ENCODE results near the gene OR4E2. TPM values are rescaled to one million over a fixed set of nuclear protein-coding genes. Genes with fewer than 3 reads are reported as not detected.
"Not testable (repeated sequence)": the region's sequence is repeated elsewhere in the genome, so short reads cannot be mapped to it uniquely, and the experiment has no call there.

The OR4E2 gene
- not detected in 2 replicates for total RNA-seq

DNA sequence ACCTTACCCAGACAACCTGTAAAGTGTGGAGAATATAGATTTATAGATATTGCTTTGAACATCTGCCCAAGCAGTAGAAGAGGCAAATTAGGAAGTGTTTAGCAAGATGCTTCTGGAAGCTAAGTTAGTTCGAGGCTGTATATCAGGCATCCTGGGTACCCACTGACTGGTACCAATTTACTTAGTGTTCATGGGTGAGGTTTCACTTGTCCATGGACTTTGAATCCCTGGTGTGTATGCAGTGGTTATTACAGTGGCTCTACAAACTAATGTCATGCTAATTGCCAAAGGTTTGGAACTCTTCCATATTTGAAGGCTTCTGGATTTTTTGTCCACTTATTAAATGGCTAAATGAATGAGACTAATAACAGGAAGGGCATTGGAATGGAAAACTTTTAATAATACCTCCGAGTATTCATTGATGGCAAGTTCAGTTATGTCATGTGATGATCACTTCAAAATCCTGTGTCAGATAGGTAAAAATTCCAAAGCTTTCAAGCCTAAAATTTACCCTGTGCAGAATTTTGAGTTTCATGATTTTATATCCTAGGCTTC is at the start of gene OR4E2:
OR4E2 (plus strand) TSS at position 505 of the 555 bp plus-strand sequence. CDS start 11,248 bp downstream, outside the sequence.
- Histone ChIP-seq H3K4me3 (ENCODE audit: low read depth, low read length) (no peak within 1 kb of the TSS), H3K36me3 (ENCODE audit: control insufficient read depth, insufficient read depth, low read length) (no peaks in the 10 kb centered on the region)
- FAIRE-seq, result no peak

DNA sequence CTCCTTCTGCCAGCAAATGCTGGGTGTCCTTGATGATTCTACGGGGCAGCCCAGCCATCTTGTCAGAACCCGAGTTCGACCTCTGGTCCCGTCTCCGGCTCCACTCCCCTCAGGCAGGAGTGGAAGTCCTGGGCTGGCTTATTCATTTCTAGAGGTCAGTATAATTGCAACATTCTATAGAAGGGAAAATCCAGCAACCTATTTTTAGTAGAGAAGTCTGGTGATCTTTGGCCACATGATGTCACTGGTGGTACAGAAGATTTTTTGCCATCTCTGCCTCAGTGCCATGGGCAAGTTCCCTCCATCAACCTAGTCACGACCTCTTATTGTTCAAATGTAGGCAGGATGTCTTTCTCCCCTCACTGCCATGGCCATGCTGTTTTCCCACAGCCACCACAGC is 41.3 kb upstream of the OR4E2 start:
- TF ChIP-seq CTCF (IDR thresholded peaks at IDR 0.05; ENCODE audit: insufficient read depth, low read length, severe bottlenecking), result no peak
- Histone ChIP-seq H3K4me3 (ENCODE audit: low read depth, low read length) (no peak overlapping the region), H3K27me3 (ENCODE audit: control insufficient read depth, insufficient read depth, low read length) (no peaks in the 10 kb centered on the region), H3K36me3 (ENCODE audit: control insufficient read depth, insufficient read depth, low read length) (no peaks in the 10 kb centered on the region)
- FAIRE-seq (no peak), DNase-seq (ENCODE audit: low read depth) (no peak)

More for the DNA sequence above, at the start of gene OR4E2:
- H3K27me3 ChIP-seq (ENCODE audit: control insufficient read depth, insufficient read depth, low read length), result no peaks in the 10 kb centered on the region
- no peak for DNase-seq (ENCODE audit: low read depth)
- no peak for TF ChIP-seq CTCF (IDR thresholded peaks at IDR 0.05; ENCODE audit: insufficient read depth, low read length, severe bottlenecking)

- no peak for TF ChIP-seq CTCF (IDR thresholded peaks at IDR 0.05; ENCODE audit: insufficient read depth, low read length, severe bottlenecking)
- no peak for FAIRE-seq
- H3K36me3 ChIP-seq (ENCODE audit: control insufficient read depth, insufficient read depth, low read length), result no peaks in the 10 kb centered on the region
These were observed 39.4 kb upstream of the OR4E2 start for GRCh38 chr14:21614240-21614639.

GRCh38 chr14:21617614-21618013 is 36.0 kb upstream of the OR4E2 start:
- TF ChIP-seq CTCF (IDR thresholded peaks at IDR 0.05; ENCODE audit: insufficient read depth, low read length, severe bottlenecking), result no peak
- Histone ChIP-seq H3K36me3 (ENCODE audit: control insufficient read depth, insufficient read depth, low read length) (no peaks in the 10 kb centered on the region), H3K4me3 (ENCODE audit: low read depth, low read length) (no peak overlapping the region), H3K27me3 (ENCODE audit: control insufficient read depth, insufficient read depth, low read length) (no peaks in the 10 kb centered on the region)
- FAIRE-seq, result no peak
- no peak for DNase-seq (ENCODE audit: low read depth)

More at GRCh38 chr14:21614240-21614639, 39.4 kb upstream of the OR4E2 start:
- H3K27me3 ChIP-seq (ENCODE audit: control insufficient read depth, insufficient read depth, low read length), result no peaks in the 10 kb centered on the region
- no peak overlapping the region for H3K4me3 ChIP-seq (ENCODE audit: low read depth, low read length)
- DNase-seq (ENCODE audit: low read depth), result no peak

GRCh38 chr14:21626491-21627230 is 27.0 kb upstream of the OR4E2 start:
- peak; percentile 47 for DNase-seq (ENCODE audit: low read depth)
- FAIRE-seq, result no peak
- H3K27me3 ChIP-seq (ENCODE audit: control insufficient read depth, insufficient read depth, low read length), result no peaks in the 10 kb centered on the region
- no peaks in the 10 kb centered on the region for H3K36me3 ChIP-seq (ENCODE audit: control insufficient read depth, insufficient read depth, low read length)
- no peak for TF ChIP-seq CTCF (IDR thresholded peaks at IDR 0.05; ENCODE audit: insufficient read depth, low read length, severe bottlenecking)
- no peak overlapping the region for H3K4me3 ChIP-seq (ENCODE audit: low read depth, low read length)

GRCh38 chr14:21630503-21630902 is 23.1 kb upstream of the OR4E2 start:
- H3K27me3 ChIP-seq (ENCODE audit: control insufficient read depth, insufficient read depth, low read length); H3K4me3 ChIP-seq (ENCODE audit: low read depth, low read length); DNase-seq (ENCODE audit: low read depth); H3K36me3 ChIP-seq (ENCODE audit: control insufficient read depth, insufficient read depth, low read length); FAIRE-seq: not testable (repeated sequence)

Data from bronchial epithelial cell (primary cell).